Measurements from ENCODE around the gene MRPL39.

DNA sequence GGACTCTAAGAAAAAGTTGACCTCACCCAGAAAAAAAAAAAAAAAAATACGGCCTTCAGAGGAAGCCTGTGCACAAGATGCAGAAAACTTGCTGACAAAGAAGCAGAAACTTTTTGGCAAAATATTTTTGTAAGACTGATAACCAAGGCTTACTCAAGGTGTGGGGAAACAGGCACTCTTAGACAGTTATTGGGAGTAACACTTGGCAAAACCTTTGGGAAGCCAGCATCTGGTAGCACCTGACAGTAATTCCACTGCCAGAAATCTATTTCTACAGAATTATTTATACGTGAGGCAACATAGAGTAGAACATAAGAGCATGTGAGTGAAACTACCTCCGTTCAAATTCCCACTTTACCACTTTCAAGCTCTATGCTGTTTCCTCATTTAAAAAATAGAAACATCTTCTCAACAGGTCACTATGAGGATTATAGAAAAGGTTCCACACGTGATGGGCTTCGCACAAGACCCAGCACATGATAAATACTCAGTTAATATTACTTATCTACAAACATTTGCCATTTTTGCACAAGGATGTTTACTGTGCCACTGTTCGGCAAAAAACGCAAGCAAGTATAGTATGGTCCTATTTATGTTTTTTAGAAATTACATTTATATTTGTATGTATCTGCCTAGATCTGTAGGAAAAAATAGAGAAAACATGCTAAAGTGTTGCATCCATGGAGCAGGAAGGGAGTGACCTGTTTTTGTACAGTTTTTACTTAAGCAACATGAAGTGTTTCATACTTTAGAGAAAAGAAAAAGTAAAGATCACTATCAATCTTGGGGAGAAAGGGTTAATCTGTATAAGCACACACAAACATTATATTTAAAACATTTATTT, 22.2 kb downstream of the MRPL39 start:
- no peak for TF ChIP-seq POLR2A (IDR thresholded peaks at IDR 0.05; ENCODE audit: low read length)
- TF ChIP-seq GATA1 (IDR thresholded peaks at IDR 0.05; ENCODE audit: low read depth, low read length) = no peak
